OCI-LY1 (cell line): Measurements from ENCODE around the gene LRIG1.

Source experiments
- CTCF ChIP-seq: fragments of 200-600 bp; sonication (generic), shearing (Covaris generic); IDR thresholded peaks from 2 replicates; pipeline ENCODE4 v1.5.1; 2017; ENCODE audit warnings: mild to moderate bottlenecking, antibody characterized with exemption, low read length, moderate library complexity, mixed read lengths
- EZH2 ChIP-seq: fragments of 200-600 bp; sonication (generic), shearing (Covaris generic); IDR thresholded peaks from 2 replicates; pipeline ENCODE4 v1.8.0; 2017; ENCODE audit warnings: borderline replicate concordance, mixed run types, mild to moderate bottlenecking, antibody characterized with exemption, low read length, moderate library complexity, mixed read lengths

DNA sequence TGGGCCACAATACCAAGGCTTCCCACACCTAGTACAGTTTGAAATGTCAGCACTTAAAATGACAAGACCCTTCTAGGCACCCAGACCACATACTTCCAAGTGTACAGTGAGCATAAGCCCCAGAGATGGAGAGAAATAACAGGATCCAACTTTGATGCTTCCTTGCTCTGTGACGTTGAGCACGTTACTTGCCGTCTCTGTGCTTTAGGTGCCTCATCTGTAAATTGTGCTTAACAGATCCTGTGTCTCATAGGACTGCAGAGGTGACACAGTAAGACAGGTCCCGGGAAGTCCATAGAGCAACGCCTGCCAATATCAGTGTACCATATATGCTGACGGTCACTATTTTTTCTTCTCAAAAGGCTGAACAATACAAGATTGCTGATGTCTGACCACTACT lies 59.1 kb downstream of the LRIG1 start:
- TF ChIP-seq CTCF (no peak), EZH2 (no peak)
